ENCODE data around the gene EPOP.

Gene EPOP

GRCh38 chr17:38705803-38706504 is 31.2 kb upstream of the EPOP start:
- no peak for DNase-seq (ENCODE audit: low read depth in 3 of 3)

- DNase-seq (ENCODE audit: low read depth in 3 of 3), result no peak
Observed at GRCh38 chr17:38705523-38705802, 30.7 kb upstream of the EPOP start.

- peak in 2 of 3 donors; percentile 53 to 63 for DNase-seq (ENCODE audit: low read depth in 3 of 3)
Observed at GRCh38 chr17:38704606-38705522, 30.1 kb upstream of the EPOP start, which contains the start of gene MLLT6. Gene MLLT6, plus strand, starts transcription at chr17:38705273. Its CDS starts 360 bp downstream, at chr17:38705633.

- DNase-seq (ENCODE audit: low read depth in 3 of 3), result peak; percentile 68 to 84 (median 84)
Observed at GRCh38 chr17:38703742-38704605, 29.2 kb upstream of the EPOP start.

- DNase-seq (ENCODE audit: low read depth in 3 of 3), result no peak
Observed at GRCh38 chr17:38702916-38703741, 28.4 kb upstream of the EPOP start.

- peak; percentile 62 to 71 (median 70) for DNase-seq (ENCODE audit: low read depth in 3 of 3)
Observed at GRCh38 chr17:38702166-38702915, 27.6 kb upstream of the EPOP start.

GRCh38 chr17:38701504-38702165 is 26.9 kb upstream of the EPOP start:
- DNase-seq (ENCODE audit: low read depth in 3 of 3), result peak; percentile 70 to 89 (median 75)

GRCh38 chr17:38698760-38699159 is 24.0 kb upstream of the EPOP start:
- DNase-seq (ENCODE audit: low read depth in 3 of 3), result no peak

- no peak for DNase-seq (ENCODE audit: low read depth in 3 of 3)
Observed at GRCh38 chr17:38697061-38697820, 22.5 kb upstream of the EPOP start.

- DNase-seq (ENCODE audit: low read depth in 3 of 3), result no peak
Observed at GRCh38 chr17:38693700-38694329, 19.1 kb upstream of the EPOP start.

GRCh38 chr17:38691154-38691553 is 16.4 kb upstream of the EPOP start:
- DNase-seq (ENCODE audit: low read depth in 3 of 3), result no peak

- no peak for DNase-seq (ENCODE audit: low read depth in 3 of 3)
Observed at GRCh38 chr17:38690386-38690785, 15.6 kb upstream of the EPOP start.

GRCh38 chr17:38687286-38687685 is 12.5 kb upstream of the EPOP start:
- no peak for DNase-seq (ENCODE audit: low read depth in 3 of 3)

- DNase-seq (ENCODE audit: low read depth in 3 of 3), result no peak
Observed at GRCh38 chr17:38685491-38685890, 10.7 kb upstream of the EPOP start.

- DNase-seq (ENCODE audit: low read depth in 3 of 3), result no peak
Observed at GRCh38 chr17:38681096-38681495, 6.3 kb upstream of the EPOP start.

- DNase-seq (ENCODE audit: low read depth in 3 of 3), result no peak
Observed at GRCh38 chr17:38677819-38678218, 3.1 kb upstream of the EPOP start.

GRCh38 chr17:38676706-38677504 is 2.1 kb upstream of the EPOP start:
- peak; percentile 75 to 77 (median 76) for DNase-seq (ENCODE audit: low read depth in 3 of 3)

All from stimulated activated CD4-positive, alpha-beta T cell treated with anti-CD3 and anti-CD28 coated beads, TNF-alpha, amount 100 ng/mL, for 48 hours (primary cell).